ENCODE results near the gene C10orf53.

The C10orf53 gene, protein sequence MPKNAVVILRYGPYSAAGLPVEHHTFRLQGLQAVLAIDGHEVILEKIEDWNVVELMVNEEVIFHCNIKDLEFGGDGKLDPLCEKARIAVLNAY

DNA sequence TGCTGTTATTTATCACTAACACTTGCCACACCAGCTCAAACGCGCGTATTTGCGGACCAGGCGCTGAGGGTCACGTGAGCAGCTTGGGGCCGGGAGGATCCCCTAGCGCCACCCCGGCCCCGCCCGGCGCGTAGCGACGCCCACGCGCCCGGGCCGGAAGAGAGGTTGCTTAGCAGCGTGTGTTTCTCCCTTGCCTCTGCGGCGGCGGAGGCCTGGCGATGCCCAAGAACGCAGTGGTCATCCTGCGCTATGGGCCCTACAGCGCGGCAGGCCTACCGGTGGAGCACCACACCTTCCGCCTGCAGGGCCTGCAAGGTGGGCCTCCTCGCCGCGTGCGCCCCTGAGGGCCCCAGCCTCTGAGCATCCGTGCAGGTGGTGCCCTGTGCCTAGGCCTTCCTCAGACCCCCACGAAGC lies at the start of gene C10orf53:
TSS of gene C10orf53 (plus strand) at position 172 of the 414 bp plus-strand sequence. CDS start at position 219, 47 bp downstream.
- H3K27ac Mint-ChIP-seq = no peak within 1 kb of the TSS
- H3K9me3 Mint-ChIP-seq = peaks cover 31% of the 10 kb centered on the region
- peaks cover 36% of the 10 kb centered on the region for H3K27me3 Mint-ChIP-seq
- H3K4me1 Mint-ChIP-seq = no peaks in the 10 kb centered on the region
- peaks cover 4% of the 10 kb centered on the region for H3K36me3 Mint-ChIP-seq
- H3K4me3 Mint-ChIP-seq = no peak within 1 kb of the TSS

- Mint-ChIP-seq H3K9me3 (no peaks in the 10 kb centered on the region), H3K4me1 (no peaks in the 10 kb centered on the region), H3K4me3 (no peak overlapping the region), H3K36me3 (no peaks in the 10 kb centered on the region), H3K27me3 (no peaks in the 10 kb centered on the region), H3K27ac (no peak overlapping the region)
Observed at GRCh38 chr10:49631975-49632374, 47.5 kb upstream of the C10orf53 start.

DNA sequence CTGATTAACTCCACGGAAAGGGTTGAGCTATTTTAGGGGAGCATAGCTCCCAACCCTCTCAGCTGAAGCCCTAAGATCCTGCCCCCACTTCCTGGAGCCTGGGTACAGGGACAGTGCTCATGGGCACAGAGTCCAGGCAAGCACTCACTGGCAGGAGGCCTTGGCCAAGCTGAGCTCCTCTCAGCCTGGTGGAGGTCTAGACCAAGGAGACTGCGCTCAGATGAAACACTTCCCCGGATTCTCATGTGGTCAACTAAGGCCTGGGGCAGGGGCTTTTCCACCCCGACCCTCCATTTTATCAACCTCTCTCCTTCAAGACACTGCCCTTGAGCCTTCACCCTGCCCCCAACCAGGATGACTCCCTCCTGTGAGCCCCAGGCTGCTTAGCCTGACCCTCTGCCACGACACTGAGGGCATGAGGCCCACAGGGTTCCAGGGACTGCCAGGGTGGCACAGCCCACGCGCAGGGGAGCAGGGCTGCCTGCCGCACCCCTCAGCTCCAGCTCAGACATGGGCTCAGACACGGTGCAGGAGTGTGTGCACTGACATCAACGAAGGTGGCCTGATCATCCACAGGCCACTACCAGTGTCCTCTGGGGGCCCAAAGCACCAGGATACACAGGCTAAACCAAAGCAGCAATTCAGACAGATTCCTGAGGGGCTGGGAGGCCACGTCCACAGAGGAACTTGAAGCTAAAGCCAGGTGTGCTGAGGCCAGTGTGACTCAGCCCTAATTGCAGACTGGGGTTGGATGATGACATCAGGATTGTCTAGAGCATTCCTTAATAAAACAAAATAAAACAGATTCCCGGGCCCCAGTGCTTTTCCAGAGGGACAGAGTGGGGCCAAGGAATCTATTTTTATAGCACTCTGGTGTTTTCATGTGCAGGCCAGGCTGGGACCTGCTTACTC lies 46.8 kb upstream of the C10orf53 start:
- no peak overlapping the region for H3K27ac Mint-ChIP-seq
- H3K4me3 Mint-ChIP-seq = no peak overlapping the region
- no peaks in the 10 kb centered on the region for H3K36me3 Mint-ChIP-seq
- no peaks in the 10 kb centered on the region for H3K27me3 Mint-ChIP-seq
- no peaks in the 10 kb centered on the region for H3K9me3 Mint-ChIP-seq
- no peaks in the 10 kb centered on the region for H3K4me1 Mint-ChIP-seq

DNA sequence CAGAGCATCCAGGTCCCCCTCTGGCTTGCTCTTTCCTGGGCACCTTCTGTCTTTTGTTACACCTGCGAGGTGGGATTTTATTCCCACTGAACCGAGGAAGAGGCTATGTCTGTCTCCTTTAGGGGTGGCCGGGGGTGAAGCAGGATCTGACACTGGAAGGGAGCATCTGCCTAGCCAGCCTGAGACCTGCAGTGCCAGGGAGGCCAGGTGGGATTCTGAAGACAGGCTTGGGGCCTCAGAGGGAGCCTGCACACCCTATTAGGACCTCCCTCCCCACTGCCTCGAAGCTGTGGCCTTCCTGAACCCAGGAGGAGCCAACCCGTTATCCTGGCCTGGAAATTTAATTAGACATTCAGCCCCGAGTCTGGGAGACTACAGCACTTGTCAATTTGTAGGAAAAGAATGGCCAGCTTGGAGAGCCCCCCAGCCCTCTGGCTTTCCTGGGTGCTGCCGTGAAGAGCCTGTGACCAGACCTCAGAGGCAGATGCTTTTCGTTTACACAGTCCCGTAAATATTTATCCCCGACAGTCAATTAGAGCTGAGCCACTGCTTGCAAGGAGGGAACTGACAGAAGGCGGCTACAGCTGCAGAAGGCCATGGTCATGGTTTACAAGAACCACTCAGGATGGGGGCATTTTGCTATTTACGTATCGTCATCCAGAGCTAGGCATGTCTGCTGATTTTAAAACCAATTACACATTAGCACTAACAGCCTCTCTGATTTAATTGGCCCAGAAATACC lies 46.0 kb upstream of the C10orf53 start:
- Mint-ChIP-seq H3K4me1 (no peaks in the 10 kb centered on the region), H3K27ac (no peak overlapping the region), H3K27me3 (no peaks in the 10 kb centered on the region), H3K4me3 (no peak overlapping the region), H3K36me3 (no peaks in the 10 kb centered on the region), H3K9me3 (no peaks in the 10 kb centered on the region)

DNA sequence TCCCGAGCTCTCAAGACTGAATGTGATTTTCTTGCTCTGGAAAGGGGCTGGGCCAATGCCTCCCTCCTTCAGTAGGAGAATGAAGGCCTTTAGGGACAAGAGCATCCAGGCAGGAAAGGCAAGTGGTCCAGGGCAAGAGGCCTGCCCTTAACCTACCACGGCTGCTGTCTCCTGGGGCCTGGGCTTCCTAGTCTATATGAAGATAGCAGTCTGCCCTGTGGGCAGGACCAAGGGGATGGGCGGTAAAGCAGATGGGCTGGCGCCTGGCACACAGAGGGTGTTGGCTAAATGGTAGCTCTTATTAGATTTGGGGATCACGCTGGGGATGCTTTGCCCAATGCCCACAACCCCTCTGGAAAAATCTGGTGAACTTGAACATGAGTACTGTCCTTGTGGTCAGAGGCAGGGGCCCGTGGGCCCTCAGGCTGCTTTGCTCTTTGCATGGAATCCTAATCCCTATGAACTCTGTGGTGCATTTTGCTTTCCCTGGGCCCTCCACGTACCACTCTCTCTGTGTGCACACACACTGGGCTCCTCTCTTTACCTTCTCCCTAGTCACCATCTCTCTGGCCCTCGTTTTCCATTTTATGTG lies 45.3 kb upstream of the C10orf53 start:
- H3K9me3 Mint-ChIP-seq = no peaks in the 10 kb centered on the region
- H3K4me3 Mint-ChIP-seq = no peak overlapping the region
- H3K4me1 Mint-ChIP-seq = no peaks in the 10 kb centered on the region
- H3K27ac Mint-ChIP-seq = no peak overlapping the region
- no peaks in the 10 kb centered on the region for H3K36me3 Mint-ChIP-seq
- no peaks in the 10 kb centered on the region for H3K27me3 Mint-ChIP-seq

GRCh38 chr10:49642311-49642710 lies 37.1 kb upstream of the C10orf53 start:
- Mint-ChIP-seq H3K4me1 (no peaks in the 10 kb centered on the region), H3K4me3 (no peak overlapping the region), H3K36me3 (no peaks in the 10 kb centered on the region), H3K27me3 (peaks cover 17% of the 10 kb centered on the region), H3K27ac (no peak overlapping the region), H3K9me3 (no peaks in the 10 kb centered on the region)

DNA sequence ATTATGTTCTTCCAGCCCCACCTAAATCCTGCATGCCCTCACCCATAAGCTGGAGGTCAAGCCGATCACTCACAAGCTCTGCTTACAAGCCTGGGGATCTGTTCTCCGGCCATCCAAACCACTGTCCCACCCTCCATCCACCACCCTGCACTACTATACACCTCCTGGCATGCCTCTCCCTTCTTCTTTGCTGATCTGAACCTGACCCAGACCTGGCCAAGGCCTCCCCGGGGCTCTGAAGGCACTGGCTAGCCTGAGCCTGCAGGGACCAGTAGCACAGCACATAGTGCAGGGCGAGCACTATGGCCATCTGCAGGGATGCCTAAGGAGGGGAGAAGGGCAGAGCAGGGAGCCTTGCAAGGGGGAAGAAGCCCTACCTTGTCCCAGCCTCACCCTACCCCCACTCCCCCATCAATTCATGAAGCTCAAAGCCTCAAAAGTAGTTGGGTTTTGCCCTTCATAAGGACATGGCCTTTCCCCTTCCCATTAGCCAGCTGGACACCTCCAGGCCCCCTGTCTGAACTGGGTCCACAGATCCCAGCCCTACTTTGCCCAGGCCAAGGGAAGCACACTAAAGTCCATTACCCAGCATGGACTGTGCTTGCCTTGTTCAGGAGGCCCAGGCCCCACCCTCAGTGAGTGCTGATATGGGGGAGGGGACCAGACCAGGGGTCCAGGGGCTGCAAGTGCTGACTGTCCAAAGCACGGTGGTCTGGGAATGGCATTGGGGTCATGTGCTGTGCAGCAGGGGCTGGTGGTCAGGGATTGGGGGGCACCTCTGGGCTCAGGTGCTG lies 36.0 kb upstream of the C10orf53 start:
- Mint-ChIP-seq H3K36me3 (no peaks in the 10 kb centered on the region), H3K27ac (no peak overlapping the region), H3K4me3 (no peak overlapping the region), H3K9me3 (no peaks in the 10 kb centered on the region), H3K4me1 (no peaks in the 10 kb centered on the region), H3K27me3 (peaks cover 17% of the 10 kb centered on the region)

DNA sequence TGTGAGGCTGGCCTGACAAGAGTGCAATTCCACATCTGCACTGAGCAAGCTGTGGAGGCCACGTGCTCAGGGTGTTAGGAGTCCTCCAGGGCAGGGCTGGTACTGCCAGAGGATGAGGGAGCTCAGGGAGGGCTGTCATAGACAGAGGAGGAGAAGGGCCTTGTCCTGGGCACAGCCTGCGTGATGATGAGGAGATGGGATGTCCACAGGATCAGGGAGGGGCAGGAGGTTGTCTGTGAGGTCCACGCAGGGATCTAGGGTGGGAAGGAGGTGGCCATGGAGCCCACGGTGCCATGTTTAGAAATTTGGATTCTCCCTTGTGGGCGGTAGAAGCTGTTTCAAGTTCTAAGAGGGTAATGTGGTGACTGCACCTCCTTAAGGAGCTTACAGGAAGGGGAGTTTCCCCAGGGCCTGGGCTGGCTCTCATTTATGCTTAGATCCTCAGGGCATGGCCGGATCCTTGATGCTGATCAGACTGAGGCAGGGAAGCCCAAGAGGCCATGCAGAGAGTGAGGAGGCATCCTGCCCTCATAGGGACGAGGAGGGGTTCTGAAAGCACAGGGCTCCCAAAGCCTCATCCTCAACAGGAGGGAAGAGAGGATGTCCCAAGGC lies 35.3 kb upstream of the C10orf53 start:
- no peaks in the 10 kb centered on the region for H3K9me3 Mint-ChIP-seq
- peaks cover 17% of the 10 kb centered on the region for H3K27me3 Mint-ChIP-seq
- no peak overlapping the region for H3K27ac Mint-ChIP-seq
- H3K36me3 Mint-ChIP-seq = no peaks in the 10 kb centered on the region
- no peak overlapping the region for H3K4me3 Mint-ChIP-seq
- H3K4me1 Mint-ChIP-seq = no peaks in the 10 kb centered on the region

DNA sequence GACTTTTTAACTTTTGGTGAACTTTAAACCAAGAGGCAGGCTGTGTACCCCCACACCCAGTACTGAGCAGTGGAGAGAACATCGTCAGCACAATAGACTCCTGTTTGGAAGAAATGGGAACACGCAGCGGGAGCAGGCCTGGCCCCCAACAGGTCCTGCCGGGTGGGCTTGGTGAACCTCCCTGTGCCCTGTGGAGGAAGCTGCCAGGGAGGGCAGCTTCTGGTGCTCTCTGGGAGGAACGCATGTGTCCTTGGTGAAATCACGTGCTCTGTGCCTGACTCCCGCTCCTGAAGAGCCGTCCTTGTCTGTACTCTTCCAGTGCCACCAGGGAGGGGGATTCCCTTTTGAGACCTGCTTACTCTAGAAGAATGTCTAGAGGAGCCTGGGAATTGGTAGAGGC lies 34.0 kb upstream of the C10orf53 start:
- Mint-ChIP-seq H3K4me3 (no peak overlapping the region), H3K9me3 (no peaks in the 10 kb centered on the region), H3K4me1 (no peaks in the 10 kb centered on the region), H3K27ac (no peak overlapping the region), H3K36me3 (no peaks in the 10 kb centered on the region), H3K27me3 (peaks cover 14% of the 10 kb centered on the region)

DNA sequence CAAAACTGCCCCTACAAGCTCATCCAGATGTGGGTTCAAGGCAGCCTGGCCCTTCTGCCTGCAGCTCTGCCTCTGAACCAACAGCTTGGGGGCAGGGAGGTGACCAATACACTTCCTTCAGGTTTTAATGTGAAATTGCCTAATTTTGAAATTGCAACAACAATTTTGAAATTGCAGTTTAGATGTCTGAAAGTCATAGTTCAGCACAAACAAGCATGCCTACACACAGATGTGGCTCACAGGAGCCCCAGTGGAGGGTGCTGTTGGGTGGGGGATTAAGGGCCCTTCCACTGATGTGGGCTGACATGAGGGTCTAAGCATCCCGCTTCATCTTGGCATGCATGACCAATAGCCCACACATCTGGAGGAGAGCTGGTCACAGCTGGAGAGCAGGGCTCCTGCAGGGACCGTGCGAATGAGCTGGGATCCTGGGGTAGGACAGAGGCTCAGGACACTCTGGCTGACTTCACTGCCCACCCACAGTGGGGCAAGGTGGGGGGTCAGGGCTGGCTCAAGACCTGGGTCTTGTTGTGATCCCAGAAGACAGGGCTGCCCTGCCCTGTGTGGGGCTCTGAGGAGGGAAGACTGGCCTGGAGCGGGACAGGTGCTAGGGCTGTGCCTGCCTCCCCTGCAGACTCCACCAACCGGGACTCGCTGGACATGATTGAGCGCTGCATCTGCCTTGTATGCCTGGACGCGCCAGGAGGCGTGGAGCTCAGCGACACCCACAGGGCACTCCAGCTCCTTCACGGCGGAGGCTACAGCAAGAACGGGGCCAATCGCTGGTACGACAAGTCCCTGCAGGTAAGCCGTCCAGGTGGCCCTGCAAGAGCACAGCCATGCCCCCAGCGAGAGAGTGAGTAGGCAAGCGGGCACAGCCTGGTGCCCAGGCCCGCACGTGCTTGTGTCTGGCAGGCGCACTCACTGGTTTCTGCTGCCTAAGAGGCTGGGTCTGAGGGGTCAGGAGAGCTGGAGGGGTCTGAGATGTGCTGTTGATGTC lies 33.3 kb upstream of the C10orf53 start:
- Mint-ChIP-seq H3K9me3 (no peaks in the 10 kb centered on the region), H3K4me1 (no peaks in the 10 kb centered on the region), H3K4me3 (no peak overlapping the region), H3K27me3 (peaks cover 13% of the 10 kb centered on the region), H3K36me3 (no peaks in the 10 kb centered on the region), H3K27ac (no peak overlapping the region)

GRCh38 chr10:49647554-49647953 lies 31.9 kb upstream of the C10orf53 start:
- Mint-ChIP-seq H3K27me3 (peaks cover 11% of the 10 kb centered on the region), H3K4me1 (no peaks in the 10 kb centered on the region), H3K36me3 (no peaks in the 10 kb centered on the region), H3K9me3 (no peaks in the 10 kb centered on the region), H3K27ac (no peak overlapping the region), H3K4me3 (no peak overlapping the region)

- H3K9me3 Mint-ChIP-seq = no peaks in the 10 kb centered on the region
- H3K27ac Mint-ChIP-seq = no peak overlapping the region
- no peaks in the 10 kb centered on the region for H3K4me1 Mint-ChIP-seq
- peaks cover 6% of the 10 kb centered on the region for H3K27me3 Mint-ChIP-seq
- no peak overlapping the region for H3K4me3 Mint-ChIP-seq
- H3K36me3 Mint-ChIP-seq = no peaks in the 10 kb centered on the region
Observed at GRCh38 chr10:49647985-49648795, 31.3 kb upstream of the C10orf53 start.

- H3K4me1 Mint-ChIP-seq = no peaks in the 10 kb centered on the region
- no peaks in the 10 kb centered on the region for H3K36me3 Mint-ChIP-seq
- H3K9me3 Mint-ChIP-seq = no peaks in the 10 kb centered on the region
- H3K4me3 Mint-ChIP-seq = no peak overlapping the region
- H3K27me3 Mint-ChIP-seq = peaks cover 4% of the 10 kb centered on the region
- H3K27ac Mint-ChIP-seq = no peak overlapping the region
Observed at GRCh38 chr10:49649294-49649693, 30.2 kb upstream of the C10orf53 start.
